Measurements from ENCODE around the gene MYO1H.
"Not testable (repeated sequence)": the region's sequence is repeated elsewhere in the genome, so short reads cannot be mapped to it uniquely, and the experiment has no call there.

Gene MYO1H

DNA sequence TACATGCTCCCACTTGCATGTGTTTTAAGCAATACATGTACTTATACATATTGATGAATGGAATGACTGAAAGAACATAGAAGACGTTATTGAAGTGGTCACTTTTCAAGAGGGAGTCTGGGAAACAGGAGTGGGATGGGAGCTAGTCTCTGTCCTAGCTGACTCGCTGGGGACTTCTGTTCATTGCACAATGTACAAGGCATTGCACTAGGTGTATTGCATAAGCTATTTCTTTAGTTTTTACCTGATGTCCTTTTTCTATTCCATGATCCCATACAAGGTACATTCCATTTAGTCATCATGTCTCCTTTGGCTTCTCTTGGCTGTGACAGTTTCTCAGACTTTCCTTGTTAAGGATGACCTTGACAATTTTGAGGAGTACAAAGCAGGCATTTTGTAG lies 4.0 kb upstream of the MYO1H start:
- DNase-seq (ENCODE audit: low spot score): no peak

DNA sequence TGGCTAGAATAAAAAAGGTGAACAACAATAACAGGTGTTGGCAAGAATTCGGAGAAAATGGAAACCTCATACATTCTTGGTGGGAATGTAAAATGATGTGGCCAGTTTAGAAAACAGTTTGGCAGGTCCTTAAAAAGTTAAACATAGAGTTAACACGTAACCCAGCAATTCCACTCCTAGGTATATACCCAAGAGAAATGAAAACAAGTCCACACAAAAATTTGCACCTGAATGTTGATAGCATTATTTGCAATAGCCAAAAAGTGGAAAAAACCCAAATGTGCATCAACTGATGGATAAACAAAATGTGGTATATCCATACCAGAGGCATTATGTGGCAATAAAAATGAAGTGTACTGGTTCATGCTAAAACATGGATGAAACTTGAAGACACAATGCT lies 2.3 kb upstream of the MYO1H start:
- DNase-seq (ENCODE audit: low spot score): no peak

DNA sequence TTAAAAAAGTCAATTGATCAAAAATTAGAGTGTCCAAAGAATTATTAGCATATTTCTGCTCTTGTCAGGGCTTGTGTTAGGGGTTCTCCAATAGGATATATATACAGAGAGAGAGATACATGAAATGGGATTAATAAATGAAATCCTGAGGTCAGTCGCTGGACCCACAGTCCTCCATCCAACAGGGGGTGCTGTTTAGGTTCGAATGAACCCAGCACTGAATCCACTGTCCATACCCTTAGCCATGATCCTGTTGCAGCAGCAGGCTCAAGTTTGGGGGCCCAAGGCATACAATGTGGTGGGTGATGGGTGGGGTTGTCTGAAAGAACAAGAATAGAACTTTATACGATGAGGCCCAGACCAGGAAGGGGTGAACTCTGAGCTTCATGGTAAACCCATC lies 780 bp upstream of the MYO1H start:
- no peak for DNase-seq (ENCODE audit: low spot score)

DNA sequence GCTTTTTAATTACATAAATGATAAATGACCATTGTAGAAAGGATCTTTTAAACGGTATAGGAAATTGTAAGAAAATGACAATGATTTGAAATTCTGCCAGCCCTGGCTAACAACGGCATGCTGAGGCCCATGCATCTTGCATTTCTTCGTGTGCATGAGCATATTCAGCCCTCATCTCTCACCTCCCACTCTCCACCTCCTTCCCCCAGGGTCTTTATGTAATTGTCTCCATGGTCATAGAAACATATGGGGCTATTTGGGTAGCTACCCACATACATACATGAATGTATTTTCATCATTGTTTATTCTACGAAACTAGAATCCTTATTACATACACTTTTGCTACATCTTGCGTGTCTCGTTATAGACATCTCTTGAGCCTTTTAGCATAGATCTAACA lies 4.5 kb downstream of the MYO1H start:
- no peak for DNase-seq (ENCODE audit: low spot score)

DNA sequence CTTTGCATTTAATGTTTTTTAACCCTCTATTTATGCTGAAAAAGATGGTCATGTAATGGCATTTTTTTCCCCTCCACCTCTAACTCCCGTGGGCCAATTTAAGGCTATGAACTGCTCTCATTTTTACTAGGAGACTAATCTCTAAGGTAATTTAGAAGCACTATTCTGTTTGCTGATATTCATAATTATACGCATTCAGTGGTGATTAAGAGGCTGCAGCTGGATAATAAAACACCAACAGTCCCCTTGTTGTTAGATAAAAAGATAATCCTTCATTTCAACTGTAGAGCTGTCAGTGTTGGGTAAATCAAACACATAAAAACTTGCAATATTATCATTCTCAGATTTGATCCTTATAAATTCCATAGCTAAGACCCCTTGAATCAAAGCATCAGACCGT lies 8.9 kb downstream of the MYO1H start:
- no peak for DNase-seq (ENCODE audit: low spot score)

DNA sequence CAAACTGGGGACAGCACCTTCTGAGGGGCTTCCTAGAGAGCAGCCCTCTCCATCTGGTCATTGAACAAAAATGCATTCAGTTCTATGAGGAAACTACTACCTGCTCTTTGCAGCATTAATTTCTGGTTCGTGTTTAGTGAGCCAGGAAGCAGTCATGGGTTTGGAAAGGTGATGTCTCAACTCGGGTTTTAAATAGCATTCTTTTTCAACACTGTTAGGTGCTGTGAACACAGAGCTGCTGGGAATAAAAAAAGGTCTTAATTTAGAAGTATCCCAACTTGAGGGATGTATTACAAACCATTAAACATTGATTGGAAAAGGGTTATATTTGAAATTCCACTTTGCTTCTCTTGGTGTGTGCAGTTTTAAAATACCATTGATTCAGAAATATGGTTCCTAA lies 9.3 kb downstream of the MYO1H start:
- no peak for DNase-seq (ENCODE audit: low spot score)

DNA sequence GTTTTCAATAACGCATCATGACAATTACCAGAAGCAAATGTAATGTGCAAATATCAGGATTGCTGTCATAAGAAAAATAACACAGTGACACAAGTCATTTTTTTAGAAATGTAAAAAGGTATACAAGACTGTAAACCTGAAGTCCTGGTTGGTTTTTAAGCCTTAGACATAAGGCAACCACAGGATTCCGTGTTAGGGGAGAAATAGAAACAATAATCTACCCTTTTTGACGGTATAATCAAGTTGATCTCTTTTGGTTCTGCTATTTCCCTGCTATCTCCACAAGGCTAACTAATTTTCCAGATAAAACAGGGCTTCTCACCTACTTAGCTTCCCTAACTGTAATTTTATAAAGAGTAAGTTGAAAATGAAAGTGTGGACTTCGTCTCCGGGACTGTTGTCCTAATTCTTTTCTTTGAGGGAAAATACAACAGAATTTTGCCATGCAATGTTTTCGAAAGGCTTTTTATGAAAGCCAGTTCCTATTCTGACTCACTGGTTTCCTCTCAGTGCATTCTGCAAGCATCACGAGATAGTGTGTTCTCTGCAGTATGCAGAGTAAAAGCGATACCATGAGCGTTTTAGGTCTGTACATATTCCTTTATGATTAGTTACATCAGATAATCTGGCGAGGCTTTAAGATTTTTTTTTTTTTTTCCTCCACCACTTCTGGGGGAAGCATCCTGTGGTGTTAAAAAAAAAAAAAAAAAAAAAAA lies 10.6 kb downstream of the MYO1H start:
- no peak for DNase-seq (ENCODE audit: low spot score)

DNA sequence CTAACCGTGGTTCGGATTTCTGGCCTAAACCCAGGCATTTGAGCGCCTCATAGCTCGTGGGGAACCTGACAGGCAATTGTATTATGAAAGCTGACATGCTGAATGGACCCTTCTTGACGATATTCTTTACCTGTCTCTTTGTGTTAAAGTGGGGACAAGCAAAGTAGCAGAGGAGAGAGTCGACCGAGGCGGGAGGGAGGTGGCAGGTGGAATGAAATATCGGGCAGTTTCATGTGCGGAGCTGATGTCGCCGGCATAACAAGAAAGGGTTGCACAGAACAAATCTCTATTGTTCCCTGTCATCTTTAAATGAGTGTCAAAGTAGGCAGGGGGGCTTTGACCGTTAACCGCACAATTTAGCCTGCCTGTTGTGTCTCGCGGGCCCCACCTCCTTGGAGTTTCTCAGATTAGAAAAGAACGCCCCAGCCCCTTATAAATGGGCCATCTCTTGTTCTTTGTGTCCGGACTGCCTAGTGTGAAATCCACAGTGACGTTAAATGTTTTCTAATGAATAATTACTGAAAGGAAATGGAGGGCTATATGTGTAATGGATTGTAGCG lies 11.5 kb downstream of the MYO1H start:
- DNase-seq (ENCODE audit: low spot score): no peak

DNA sequence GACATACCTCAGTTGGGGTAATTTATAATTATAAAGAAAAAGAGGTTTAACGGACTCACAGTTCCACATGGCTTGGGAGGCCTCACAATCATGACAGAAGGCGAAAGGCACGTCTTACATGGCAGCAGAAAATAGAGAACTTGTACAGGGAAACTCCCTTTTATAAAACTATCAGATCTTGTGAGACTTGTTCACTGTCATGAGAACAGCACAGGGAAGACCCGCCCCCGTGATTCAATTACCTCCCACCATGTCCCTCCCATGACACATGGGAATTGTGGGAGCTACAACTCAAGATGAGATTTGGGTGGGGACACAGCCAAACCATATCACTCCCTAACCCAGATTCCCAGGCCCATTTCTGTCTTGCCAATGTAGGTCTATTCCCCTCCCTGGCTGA lies 22.1 kb downstream of the MYO1H start:
- no peak for DNase-seq (ENCODE audit: low spot score)

DNA sequence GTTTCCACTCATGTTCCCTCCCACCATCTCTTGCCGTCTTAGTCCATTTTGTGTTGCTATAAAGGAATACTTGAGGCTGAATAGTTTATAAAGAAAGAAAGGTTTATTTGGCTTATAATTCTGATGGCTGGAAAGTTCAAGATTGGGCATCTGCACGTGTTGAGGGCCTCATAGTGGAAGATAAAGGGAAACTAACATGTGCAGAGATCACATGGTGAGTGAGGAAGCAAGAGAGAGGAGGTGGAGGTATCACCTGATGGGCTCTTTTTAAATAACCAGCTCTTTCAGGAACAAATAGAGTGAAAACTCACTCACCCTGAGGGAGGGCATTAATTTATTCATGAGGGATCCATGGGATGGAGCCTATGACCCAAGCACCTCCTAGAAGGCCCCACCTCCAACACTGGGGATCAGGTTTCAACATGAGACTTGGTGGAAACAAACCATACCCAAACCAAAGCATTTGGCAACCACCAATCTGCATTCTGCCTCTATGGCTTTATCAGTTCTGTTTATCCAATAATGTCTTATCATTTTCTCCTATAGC lies 29.5 kb downstream of the MYO1H start:
- DNase-seq (ENCODE audit: low spot score): no peak

DNA sequence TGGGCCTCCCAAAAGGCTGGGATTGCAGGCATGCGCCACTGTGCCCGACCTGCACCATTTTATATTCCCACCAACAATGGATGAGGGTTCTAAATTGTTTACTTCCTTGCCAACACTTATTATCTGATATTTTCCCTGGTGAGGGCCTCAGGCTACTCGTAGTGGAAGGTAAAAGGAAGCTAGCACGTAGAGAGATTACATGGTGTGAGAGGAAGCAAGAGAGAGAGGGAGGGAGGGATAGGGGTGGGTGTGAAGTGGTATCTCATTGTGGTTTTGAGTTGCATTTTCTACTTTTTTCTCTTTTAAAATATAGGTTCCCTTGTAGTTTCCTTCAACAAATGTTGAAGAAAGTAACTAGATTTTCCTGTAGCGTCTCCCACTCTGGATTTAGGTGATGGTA lies 30.9 kb downstream of the MYO1H start:
- DNase-seq (ENCODE audit: low spot score): no peak

DNA sequence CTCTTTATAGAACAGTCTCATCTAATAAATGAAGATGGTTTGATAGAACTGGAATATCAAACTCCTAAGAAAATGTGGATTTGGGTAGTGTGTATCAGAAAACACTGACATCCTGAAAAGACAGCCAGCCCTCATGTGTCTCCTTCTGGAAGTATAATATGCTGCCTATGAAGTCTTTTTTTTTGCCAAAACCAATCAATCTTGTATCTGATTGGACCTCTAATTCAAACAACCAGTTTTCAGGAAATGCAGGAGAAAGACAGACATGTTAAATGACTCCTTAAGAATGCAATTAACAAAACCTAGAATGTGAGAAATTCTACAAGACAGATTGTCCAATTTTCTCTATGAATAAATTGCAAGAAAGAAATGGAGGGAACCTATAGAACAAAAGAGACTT lies 34.3 kb downstream of the MYO1H start:
- DNase-seq (ENCODE audit: low spot score): no peak

DNA sequence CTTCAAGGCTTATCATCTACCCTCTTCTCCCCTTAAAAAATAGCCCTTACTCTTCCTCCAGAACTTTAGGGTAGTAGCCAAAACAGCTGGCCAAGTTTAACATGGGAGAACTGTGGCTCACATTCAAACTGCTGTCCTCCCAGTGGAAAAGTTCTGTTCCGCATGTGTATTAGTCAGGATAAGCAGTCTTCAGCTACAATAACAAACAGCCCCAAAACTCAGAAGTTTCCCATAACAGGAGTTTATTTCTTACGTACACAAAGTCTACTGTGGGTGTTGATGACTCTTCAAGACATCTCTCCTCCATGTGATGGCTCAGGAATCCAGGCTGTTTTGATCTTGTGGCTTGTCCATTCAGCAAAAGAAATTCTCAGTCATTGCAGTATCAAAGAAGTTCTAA lies 35.5 kb downstream of the MYO1H start:
- no peak for DNase-seq (ENCODE audit: low spot score)

DNA sequence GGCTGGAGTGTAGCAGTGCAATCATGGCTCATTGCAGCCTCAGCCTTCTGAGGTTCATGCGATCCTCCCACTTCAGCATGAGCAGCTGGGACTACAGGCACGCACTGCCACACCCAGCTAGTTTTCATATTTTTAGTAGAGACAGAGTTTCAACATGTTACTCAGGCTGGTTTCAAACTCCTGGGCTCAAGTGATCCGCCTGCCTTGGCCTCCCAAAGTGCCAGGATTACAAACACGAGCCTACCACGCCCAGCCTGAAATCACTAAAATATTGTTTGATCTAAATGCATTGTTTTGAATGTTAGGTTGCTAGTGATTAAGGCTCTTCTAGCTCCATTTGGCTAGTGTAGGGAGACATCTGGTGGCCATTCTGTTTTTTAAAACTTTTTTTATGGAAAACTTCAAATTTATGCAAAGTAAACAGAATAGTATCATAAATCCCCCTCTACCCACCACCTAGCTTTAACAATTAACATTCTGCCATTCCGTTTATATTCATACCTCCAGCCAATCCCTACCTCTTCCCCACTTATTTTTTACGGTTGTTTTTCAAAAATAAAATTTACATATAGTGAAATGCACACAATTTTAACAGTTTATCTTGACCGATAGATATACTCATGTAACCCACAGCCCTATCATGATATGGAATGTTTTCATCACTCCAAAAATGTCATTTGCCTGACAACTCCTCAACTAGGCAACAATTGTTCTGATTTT lies 37.8 kb downstream of the MYO1H start:
- DNase-seq (ENCODE audit: low spot score): peak; percentile 10

DNA sequence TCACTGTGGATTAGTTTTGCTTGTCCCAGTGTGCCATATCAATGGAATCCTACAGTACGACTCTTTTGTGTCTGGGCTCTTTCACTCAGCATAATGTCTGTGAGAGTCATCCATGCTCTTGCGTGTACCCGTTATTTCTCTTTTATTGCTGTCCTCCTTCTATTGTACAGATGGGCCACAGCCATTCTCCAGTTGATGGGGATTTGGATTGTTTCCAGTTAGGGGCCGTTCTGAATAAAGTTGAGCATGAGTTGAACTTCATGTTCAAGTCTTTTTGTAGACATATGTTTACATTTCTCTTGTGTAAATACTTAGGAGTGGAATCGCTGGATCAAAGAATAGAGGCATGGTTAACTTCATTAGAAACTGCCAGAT lies 38.3 kb downstream of the MYO1H start:
- DNase-seq (ENCODE audit: low spot score): no peak

DNA sequence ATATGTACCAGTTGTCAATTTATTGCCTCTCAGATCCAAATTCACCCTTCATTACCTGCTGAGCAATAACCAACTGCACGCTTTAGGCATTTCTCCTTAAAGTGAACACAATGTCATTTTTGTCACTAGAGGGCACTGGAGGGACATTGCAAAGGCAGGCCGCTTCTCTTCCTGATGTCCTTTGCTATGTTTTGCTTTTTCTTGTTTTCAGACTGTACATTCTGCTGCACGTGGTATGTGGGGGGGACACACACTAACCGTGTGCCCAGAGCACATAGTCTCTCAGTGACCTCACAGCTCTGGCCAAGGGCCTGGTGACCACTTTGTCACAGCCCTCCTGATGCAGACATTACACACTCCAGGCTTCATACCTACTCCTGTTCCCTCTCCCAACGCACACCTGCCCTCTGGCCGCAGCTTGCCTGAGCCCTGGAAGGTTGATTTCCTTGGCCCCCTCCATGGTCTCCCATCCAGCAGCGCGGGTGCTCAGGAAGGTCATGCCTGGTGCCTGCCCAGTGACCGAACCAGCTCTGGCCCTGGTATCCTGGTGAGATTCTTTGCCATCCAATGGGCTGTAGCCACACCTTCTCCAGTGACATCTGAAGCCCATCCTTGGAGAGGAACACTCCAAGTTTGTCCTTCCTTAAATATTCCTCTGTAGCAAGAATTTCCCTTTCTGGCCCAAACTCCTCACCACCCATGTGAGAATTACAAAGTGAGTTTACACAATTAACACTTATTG lies 39.9 kb downstream of the MYO1H start:
- DNase-seq (ENCODE audit: low spot score): no peak

DNA sequence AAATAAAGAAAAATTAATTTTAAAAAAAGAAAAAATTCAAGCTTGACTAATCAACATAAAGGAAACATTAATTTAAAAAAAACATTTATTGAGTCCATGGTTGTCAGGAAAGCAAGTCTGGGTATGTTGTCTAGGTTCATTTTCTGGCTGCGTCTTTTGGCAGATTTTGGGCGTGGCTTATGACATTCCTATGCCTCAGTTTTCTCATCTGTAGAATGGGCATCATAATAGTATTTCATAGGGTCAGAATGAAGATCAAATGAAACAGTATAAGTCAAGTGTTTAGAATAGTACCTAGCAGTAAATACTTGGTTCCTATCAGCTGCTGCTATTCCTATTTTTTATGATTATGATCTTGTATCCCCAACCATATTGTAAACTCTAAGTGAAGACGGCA lies 40.5 kb downstream of the MYO1H start:
- DNase-seq (ENCODE audit: low spot score): no peak

DNA sequence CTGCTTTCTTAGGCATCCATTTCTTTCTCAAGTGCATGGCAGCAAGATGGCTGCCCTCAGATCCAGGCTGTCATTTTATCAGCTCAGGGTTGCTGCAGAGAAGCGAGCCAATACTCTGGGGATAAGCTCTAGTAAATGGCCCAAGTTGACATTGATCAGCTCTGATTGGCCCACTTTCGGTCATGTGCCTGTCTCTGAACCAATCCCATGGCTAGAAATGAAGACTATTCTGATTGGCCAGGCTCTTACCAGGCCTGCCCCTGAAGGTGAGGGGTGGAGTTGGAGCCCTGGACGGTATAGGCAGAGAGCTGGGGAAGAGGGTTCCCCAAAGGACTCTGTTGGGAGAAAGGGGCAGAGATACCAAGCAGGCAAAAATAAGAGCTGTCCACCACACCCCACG lies 41.4 kb downstream of the MYO1H start:
- no peak for DNase-seq (ENCODE audit: low spot score)

DNA sequence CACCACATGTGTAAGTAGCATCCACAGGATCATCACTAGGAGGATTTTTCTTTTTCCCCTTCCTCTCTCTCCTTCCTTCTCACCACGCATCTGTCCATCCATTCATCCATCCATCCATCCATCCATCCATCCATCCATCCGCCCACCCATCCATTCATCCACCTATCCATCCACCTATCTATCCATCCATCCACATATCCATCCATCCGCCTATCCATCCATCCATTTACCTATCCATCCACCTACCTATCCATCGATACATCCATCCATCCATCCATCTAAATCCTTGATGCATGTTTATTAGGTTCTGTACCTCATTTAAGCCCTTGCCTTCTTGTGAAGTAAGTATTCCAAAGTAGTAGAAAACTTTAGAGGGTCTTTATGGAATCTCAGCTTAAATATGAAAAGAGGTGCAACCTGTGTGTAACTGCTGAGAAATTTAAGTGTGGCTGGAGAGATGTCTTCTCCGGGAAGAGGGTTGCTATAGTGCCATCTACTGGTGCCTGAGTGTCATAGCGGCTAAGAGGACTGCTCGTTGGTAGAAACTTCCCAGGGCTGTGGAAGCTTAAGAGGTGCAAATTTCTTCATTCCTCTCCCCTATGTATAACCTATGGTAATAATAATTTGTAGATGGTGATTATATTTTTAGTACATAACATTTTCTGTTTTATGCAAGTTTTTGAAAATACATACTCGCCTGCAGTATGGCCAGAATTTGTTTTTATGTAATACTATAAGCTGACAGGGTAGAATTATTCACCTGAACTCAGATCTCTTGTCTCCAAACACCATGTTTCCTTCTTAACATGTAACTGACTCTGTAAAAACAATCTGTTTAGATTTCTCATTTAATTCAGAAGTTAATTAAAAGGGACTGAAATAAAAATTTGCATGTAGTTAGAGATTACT lies 46.0 kb downstream of the MYO1H start:
- DNase-seq (ENCODE audit: low spot score): peak; percentile 49

DNA sequence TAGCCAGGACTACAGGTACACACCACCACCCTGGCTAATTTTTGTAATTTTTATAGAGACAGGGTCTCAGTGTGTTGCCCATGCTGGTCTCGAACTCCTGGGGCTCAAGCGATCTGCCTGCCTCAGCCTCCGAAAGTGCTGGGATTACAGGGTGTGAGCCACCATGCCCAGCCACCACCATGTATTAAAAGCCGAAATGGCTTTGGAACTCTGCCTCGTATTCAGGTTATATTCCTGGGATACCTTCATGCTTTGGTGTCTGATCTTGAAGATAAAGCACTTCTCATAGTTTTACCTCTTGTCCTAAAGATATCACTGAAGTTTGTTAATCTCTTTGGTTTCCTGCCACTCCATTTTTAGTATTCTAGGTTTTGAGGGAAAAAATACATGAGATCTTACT lies 47.2 kb downstream of the MYO1H start:
- DNase-seq (ENCODE audit: low spot score): no peak

DNA sequence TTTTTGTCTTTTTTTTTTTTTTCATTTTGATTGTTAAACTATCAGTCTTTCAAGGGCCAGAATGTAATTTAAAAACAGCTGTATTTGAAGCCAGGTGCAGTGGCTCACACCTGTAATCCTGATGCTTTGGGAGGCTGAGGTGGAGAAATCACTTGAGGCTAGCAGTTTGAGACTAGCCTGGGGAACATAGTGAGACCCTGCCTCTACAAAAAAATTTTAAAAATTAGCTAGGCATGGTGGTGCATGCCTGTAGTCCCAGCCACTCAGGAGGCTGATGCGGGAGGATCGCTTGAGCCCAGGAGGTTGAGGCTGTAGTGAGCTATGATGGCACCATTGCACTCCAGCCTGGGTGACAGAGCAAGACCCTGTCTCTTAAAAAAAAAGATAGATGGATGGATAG lies 57.1 kb downstream of the MYO1H start:
- DNase-seq (ENCODE audit: low spot score): not testable (repeated sequence)

DNA sequence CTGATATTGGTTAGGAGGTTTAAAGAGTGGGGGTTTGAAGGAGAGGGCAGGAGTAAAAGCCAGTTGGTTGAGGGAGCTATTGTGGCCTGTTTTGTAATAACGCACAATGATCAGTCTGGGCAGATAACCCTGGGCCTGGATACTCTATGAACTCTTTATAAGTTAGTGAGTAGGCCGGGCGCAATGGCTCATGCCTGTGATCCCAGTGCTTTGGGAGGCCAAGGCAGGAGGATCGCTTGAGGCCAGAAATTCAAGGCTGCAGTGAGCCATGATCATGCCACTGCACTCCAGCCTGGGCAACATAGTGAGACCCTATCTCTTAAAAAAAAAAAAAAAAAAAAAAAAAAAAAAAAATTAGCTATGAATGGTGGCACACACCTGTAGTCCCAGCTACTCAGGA lies 58.4 kb downstream of the MYO1H start:
- not testable (repeated sequence) for DNase-seq (ENCODE audit: low spot score)

All from CD4-positive, alpha-beta T cell treated with Interleukin-15 for 4 hours (primary cell).